PC-9 (cell line): ENCODE data around the gene LYST. TPM values are rescaled to one million over a fixed set of nuclear protein-coding genes. Genes with fewer than 3 reads are reported as not detected.

Experiments used
- BruUV-seq: library from RNA; stranded (reverse); fragments of 400-500 nt; replicated peaks from 2 replicates; lab custom pipeline; 2021; lab: Mats Ljungman, UMichigan
- CTCF ChIA-PET: fragments of 300-600 bp; sonication (Branson Sonifier 250); formaldehyde crosslinking; loops from one replicate; lab custom pipeline; 2022; ENCODE audit warnings: antibody characterized with exemption; lab: Charles Lee
- POLR2A ChIA-PET: fragments of 300-600 bp; sonication (Branson Sonifier 250); formaldehyde crosslinking; loops from one replicate; lab custom pipeline; 2022; ENCODE audit warnings: antibody characterized with exemption; ENCODE audit not compliant: unreplicated experiment; lab: Charles Lee
- DNase-seq, 2 experiments: peaks; one replicate each; pipeline versions ENCODE4 v3.0.0 to v3.0.0-alpha.2; 2015 to 2022; ENCODE audit warnings: mixed read lengths in 1 of 2
- H2AFZ ChIP-seq: fragments of 200-600 bp; sonication (generic); 2 replicates; pipeline ENCODE4 v1.8.1; 2017; ENCODE audit warnings: antibody characterized with exemption
- H3F3A ChIP-seq: fragments of 200-600 bp; sonication (generic); 2 replicates; pipeline ENCODE4 v1.8.1; 2017; ENCODE audit warnings: antibody characterized with exemption, mild to moderate bottlenecking, low read depth; ENCODE audit not compliant: insufficient read depth
- H3K27ac ChIP-seq: fragments of 200-600 bp; sonication (generic); 2 replicates; pipeline ENCODE4 v1.6.1; 2016; ENCODE audit warnings: mixed run types
- H3K27me3 ChIP-seq: fragments of 200-600 bp; sonication (generic); 2 replicates; pipeline ENCODE4 v1.6.1; 2016; ENCODE audit warnings: low read depth, mixed run types; ENCODE audit not compliant: insufficient read depth
- H3K36me3 ChIP-seq: fragments of 200-600 bp; sonication (generic); 2 replicates; pipeline ENCODE4 v1.6.1; 2016; ENCODE audit warnings: low read depth, mixed run types
- H3K4me1 ChIP-seq: fragments of 200-600 bp; sonication (generic); replicated peaks from 2 replicates; pipeline ENCODE4 v1.6.1; 2016; ENCODE audit warnings: mixed run types; ENCODE audit not compliant: insufficient read depth
- H3K4me2 ChIP-seq: fragments of 200-600 bp; sonication (generic); 2 replicates; pipeline ENCODE4 v1.6.1; 2017; ENCODE audit warnings: mixed run types
- H3K4me3 ChIP-seq: fragments of 200-600 bp; sonication (generic); 2 replicates; pipeline ENCODE4 v1.6.1; 2016; ENCODE audit warnings: mixed run types
- H3K79me2 ChIP-seq: fragments of 200-600 bp; sonication (generic); 2 replicates; pipeline ENCODE4 v1.6.1; 2017; ENCODE audit warnings: low read depth, mixed run types
- H3K9me2 ChIP-seq: fragments of 200-600 bp; sonication (generic); 2 replicates; pipeline ENCODE4 v1.8.1; 2017; ENCODE audit warnings: mild to moderate bottlenecking; ENCODE audit not compliant: insufficient read depth
- H3K9me3 ChIP-seq: fragments of 200-600 bp; sonication (generic); 2 replicates; pipeline ENCODE4 v1.8.1; 2016; ENCODE audit warnings: low read depth; ENCODE audit not compliant: insufficient read depth
- H4K20me1 ChIP-seq: fragments of 200-600 bp; sonication (generic); 2 replicates; pipeline ENCODE4 v1.8.1; 2017; ENCODE audit not compliant: insufficient read depth
- EZH2 ChIP-seq: fragments of 200-600 bp; sonication (generic); IDR thresholded peaks from 2 replicates; pipeline ENCODE4 v1.8.0; 2017; ENCODE audit warnings: antibody characterized with exemption, low read depth
- intact Hi-C: fragments of 100-400 bp; cut with micrococcal nuclease; formaldehyde crosslinking; loops from one replicate; pipeline ENCODE4 v1.10.0; 2022; ENCODE audit not compliant: unreplicated experiment
- total RNA-seq: library from RNA; stranded (reverse); gene quantifications from 2 replicates; pipeline ENCODE4 v1.2.3, GENCODE V29; 2021
- TF ChIP-seq, protein P1 (sequence below): fragments of 200-600 bp; sonication (generic); conservative IDR thresholded peaks from 2 replicates; pipeline ENCODE4 v1.6.1; 2017; ENCODE audit warnings: mixed run types, antibody characterized with exemption, mild to moderate bottlenecking, moderate library complexity

The LYST gene
- total RNA-seq, 1 experiment from 2014 or later = 14.1 TPM

DNA sequence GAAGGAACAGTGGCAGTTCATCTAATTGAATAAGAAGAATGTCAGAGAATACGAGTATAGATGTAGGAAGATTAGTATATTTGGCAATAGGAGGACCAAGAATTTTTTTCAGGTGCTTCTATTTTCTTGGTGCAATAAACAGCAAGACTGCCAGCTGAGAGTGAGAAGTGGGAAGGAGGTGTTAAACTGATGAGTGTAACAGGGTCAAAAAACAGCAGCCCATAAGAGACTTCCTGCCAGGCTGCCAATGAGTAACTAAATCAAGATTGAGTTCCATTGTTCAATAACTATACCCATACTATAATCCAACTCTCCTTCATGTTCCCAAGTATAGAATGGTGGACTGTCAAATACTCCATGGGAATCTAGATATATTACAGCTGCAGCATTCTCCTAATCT is 28.7 kb downstream of the LYST start:
- CTCF ChIA-PET = interaction anchor here (0.7 kb wide), 1 partner anchor 303 kb away, joined by 7 read pairs; no protein-coding TSS in a partner anchor
- BruUV-seq = no TSS peak
- Histone ChIP-seq H3K4me1 (no peaks in the 10 kb centered on the region), H3K9me2 (no peaks in the 10 kb centered on the region), H3K36me3 (no peaks in the 10 kb centered on the region), H3K4me2 (no peak overlapping the region), H4K20me1 (no peaks in the 10 kb centered on the region), H3K27ac (no peak overlapping the region), H2AFZ (no peak overlapping the region), H3K27me3 (no peaks in the 10 kb centered on the region), H3K79me2 (no peaks in the 10 kb centered on the region), H3F3A (no peaks in the 10 kb centered on the region), H3K4me3 (no peak overlapping the region), H3K9me3 (no peaks in the 10 kb centered on the region)
- DNase-seq = no peak
- no peak for TF ChIP-seq EZH2
- TF ChIP-seq, protein P1, sequence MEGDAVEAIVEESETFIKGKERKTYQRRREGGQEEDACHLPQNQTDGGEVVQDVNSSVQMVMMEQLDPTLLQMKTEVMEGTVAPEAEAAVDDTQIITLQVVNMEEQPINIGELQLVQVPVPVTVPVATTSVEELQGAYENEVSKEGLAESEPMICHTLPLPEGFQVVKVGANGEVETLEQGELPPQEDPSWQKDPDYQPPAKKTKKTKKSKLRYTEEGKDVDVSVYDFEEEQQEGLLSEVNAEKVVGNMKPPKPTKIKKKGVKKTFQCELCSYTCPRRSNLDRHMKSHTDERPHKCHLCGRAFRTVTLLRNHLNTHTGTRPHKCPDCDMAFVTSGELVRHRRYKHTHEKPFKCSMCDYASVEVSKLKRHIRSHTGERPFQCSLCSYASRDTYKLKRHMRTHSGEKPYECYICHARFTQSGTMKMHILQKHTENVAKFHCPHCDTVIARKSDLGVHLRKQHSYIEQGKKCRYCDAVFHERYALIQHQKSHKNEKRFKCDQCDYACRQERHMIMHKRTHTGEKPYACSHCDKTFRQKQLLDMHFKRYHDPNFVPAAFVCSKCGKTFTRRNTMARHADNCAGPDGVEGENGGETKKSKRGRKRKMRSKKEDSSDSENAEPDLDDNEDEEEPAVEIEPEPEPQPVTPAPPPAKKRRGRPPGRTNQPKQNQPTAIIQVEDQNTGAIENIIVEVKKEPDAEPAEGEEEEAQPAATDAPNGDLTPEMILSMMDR = no peak
- POLR2A ChIA-PET = interaction anchor here (0.7 to 0.8 kb wide), 2 partner anchors 24 to 717 kb away, joined by 3 to 5 read pairs; no protein-coding TSS in a partner anchor
- intact Hi-C loops = no loop called here

DNA sequence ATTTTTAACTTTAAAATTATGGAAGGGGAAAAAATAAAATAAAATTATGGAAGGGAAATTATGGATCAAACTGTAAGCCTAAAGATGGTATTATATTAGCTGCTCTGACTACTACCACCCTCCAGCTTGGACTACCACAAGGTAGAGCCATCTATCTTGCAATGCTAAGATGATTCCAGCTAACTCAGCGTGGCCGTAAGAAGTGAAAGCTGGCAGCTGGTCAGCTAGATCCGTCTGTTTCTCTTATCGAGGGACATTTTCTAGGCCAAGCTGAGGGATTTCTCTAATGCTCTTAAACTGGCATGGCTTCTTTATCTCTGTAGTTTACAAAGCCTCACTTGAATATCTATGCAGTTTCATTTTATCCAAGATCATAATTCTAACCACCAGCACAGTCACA is 31.5 kb downstream of the LYST start:
- H2AFZ ChIP-seq = no peak overlapping the region
- no peak overlapping the region for H3K27ac ChIP-seq
- no peaks in the 10 kb centered on the region for H3F3A ChIP-seq
- BruUV-seq = no TSS peak
- ChIA-PET CTCF (no interaction called here), POLR2A (interaction anchor here (0.6 kb wide), 1 partner anchor 136 kb away, joined by 3 read pairs; no protein-coding TSS in a partner anchor)
- TF ChIP-seq, protein P1 = no peak
- no peak for TF ChIP-seq EZH2
- H3K79me2 ChIP-seq = no peaks in the 10 kb centered on the region
- no peaks in the 10 kb centered on the region for H4K20me1 ChIP-seq
- no peaks in the 10 kb centered on the region for H3K9me2 ChIP-seq
- no peaks in the 10 kb centered on the region for H3K9me3 ChIP-seq
- no peaks in the 10 kb centered on the region for H3K27me3 ChIP-seq
- no peak overlapping the region for H3K4me3 ChIP-seq
- H3K36me3 ChIP-seq = no peaks in the 10 kb centered on the region
- intact Hi-C loops = no loop called here
- DNase-seq = no peak
- H3K4me2 ChIP-seq = no peak overlapping the region
- no peaks in the 10 kb centered on the region for H3K4me1 ChIP-seq

DNA sequence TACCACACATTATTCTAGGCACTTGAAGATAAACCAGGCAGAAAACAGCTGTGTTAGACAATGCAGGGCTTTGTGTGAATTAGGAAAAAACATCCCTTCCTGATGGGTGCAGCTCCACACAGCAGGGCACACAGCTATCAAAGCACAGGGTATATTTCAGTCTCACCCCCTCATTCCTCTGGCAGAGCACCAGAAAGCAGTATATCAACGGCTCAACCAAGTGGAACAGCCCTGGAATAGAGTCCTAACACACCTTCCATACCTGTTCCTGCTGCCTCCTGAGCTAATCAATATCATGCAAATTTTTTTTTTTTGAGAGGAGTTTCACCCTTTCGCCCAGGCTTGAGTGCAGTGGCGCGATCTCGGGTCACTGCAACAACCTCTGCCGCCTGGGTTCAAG is 32.1 kb downstream of the LYST start:
- Histone ChIP-seq H3K9me2 (no peaks in the 10 kb centered on the region), H3K27me3 (no peaks in the 10 kb centered on the region), H3K36me3 (0 out of 2 replicates have a peak, but pooled peaks cover under 1% of the 10 kb centered on the region), H4K20me1 (no peaks in the 10 kb centered on the region), H3K27ac (no peak overlapping the region), H3K79me2 (no peaks in the 10 kb centered on the region), H2AFZ (no peak overlapping the region), H3K4me2 (no peak overlapping the region), H3K4me1 (no peaks in the 10 kb centered on the region), H3K4me3 (no peak overlapping the region), H3K9me3 (no peaks in the 10 kb centered on the region), H3F3A (no peaks in the 10 kb centered on the region)
- BruUV-seq = no TSS peak
- intact Hi-C loops = no loop called here
- no peak for DNase-seq
- no peak for TF ChIP-seq EZH2
- TF ChIP-seq, protein P1 = no peak
- POLR2A ChIA-PET = no interaction called here
- CTCF ChIA-PET = no interaction called here
